Measurements from ENCODE around the gene SLC12A4.

DNA sequence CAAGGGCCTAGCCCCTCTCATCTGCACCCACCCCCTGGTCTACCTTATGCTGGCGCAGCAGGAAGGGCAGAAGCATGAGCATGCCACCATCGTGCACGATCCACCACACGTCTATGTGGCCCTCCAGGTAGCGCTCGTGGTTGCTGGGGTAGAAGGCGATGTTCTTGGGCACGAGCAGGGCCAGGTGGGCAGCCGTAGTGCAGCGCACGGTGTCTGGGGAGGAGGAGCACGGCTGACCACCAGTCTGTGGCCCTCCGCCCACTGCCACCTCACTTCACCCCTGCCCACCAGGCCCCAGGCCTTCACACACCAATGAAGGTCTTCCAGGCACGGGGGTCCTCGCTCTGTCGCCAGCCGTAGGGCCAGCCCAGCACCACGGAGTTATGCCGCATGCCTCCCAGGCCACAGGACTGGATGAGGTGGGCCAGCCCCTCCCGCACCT is 22.3 kb downstream of the SLC12A4 start:
- TF ChIP-seq CTCF (IDR thresholded peaks at IDR 0.05) (no peak), EP300 (IDR thresholded peaks at IDR 0.05; ENCODE audit: low read depth) (no peak), POLR2A (IDR thresholded peaks at IDR 0.05) (no peak), POLR2AphosphoS5 (IDR thresholded peaks at IDR 0.05) (no peak)

Data from transverse colon (tissue), 4 donors.